Measurements from ENCODE around the gene ANKRD13B. TPM values are rescaled to one million over a fixed set of nuclear protein-coding genes. Genes with fewer than 3 reads are reported as not detected.
"Not testable (repeated sequence)": the region's sequence is repeated elsewhere in the genome, so short reads cannot be mapped to it uniquely, and the experiment has no call there.

Gene ANKRD13B
- total and polyA plus RNA-seq, 2 of the 13 experiments (the other 11 are each of a cell fraction or from before 2014, with no cell fraction given), result 1.7 to 1.8 TPM

DNA sequence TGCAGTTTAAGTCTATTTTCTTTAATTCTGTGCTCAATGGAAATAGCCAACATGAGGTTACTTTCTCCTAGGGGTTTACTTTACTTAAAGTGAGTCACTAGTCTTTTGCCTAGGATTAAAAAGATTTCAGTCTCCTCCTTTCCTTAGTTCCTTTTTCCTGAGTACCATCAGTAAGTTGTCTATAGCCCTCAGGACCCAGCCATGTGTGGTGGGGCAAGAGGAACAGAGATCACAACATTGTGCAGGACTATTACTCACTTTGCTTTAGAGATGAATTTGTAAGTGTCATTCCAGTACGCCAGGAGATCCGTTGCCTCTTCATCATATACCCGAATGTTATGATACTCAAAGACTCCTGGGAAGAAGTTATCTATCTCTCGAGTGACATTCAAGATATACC, 57.5 kb downstream of the ANKRD13B start (continued):
- TF ChIP-seq BRD4 (CRISPR knock-in tag; IDR thresholded peaks at IDR 0.05) (no peak), NR2F6 (IDR thresholded peaks at IDR 0.05) (no peak), NR2F6 (CRISPR knock-in tag; IDR thresholded peaks at IDR 0.05) (no peak), ZNF10 (CRISPR knock-in tag; IDR thresholded peaks at IDR 0.05; ENCODE audit: borderline replicate concordance, low read depth) (no peak), ZC3H13 (CRISPR knock-in tag; IDR thresholded peaks at IDR 0.05) (no peak), ZNF788 (CRISPR knock-in tag; IDR thresholded peaks at IDR 0.05; ENCODE audit: borderline replicate concordance) (no peak), MLLT10 (CRISPR knock-in tag; IDR thresholded peaks at IDR 0.05) (no peak), FOXP1 (IDR thresholded peaks at IDR 0.05) (no peak), FOXP1 (CRISPR knock-in tag; IDR thresholded peaks at IDR 0.05) (no peak), HNF1B (CRISPR knock-in tag; IDR thresholded peaks at IDR 0.05) (no peak), ZNF24 (IDR thresholded peaks at IDR 0.05) (no peak), ZNF317 (CRISPR knock-in tag; IDR thresholded peaks at IDR 0.05) (no peak), HDAC6 (IDR thresholded peaks at IDR 0.05; ENCODE audit: low read depth, low read length) (no peak)
- TF ChIP-seq, protein P1, sequence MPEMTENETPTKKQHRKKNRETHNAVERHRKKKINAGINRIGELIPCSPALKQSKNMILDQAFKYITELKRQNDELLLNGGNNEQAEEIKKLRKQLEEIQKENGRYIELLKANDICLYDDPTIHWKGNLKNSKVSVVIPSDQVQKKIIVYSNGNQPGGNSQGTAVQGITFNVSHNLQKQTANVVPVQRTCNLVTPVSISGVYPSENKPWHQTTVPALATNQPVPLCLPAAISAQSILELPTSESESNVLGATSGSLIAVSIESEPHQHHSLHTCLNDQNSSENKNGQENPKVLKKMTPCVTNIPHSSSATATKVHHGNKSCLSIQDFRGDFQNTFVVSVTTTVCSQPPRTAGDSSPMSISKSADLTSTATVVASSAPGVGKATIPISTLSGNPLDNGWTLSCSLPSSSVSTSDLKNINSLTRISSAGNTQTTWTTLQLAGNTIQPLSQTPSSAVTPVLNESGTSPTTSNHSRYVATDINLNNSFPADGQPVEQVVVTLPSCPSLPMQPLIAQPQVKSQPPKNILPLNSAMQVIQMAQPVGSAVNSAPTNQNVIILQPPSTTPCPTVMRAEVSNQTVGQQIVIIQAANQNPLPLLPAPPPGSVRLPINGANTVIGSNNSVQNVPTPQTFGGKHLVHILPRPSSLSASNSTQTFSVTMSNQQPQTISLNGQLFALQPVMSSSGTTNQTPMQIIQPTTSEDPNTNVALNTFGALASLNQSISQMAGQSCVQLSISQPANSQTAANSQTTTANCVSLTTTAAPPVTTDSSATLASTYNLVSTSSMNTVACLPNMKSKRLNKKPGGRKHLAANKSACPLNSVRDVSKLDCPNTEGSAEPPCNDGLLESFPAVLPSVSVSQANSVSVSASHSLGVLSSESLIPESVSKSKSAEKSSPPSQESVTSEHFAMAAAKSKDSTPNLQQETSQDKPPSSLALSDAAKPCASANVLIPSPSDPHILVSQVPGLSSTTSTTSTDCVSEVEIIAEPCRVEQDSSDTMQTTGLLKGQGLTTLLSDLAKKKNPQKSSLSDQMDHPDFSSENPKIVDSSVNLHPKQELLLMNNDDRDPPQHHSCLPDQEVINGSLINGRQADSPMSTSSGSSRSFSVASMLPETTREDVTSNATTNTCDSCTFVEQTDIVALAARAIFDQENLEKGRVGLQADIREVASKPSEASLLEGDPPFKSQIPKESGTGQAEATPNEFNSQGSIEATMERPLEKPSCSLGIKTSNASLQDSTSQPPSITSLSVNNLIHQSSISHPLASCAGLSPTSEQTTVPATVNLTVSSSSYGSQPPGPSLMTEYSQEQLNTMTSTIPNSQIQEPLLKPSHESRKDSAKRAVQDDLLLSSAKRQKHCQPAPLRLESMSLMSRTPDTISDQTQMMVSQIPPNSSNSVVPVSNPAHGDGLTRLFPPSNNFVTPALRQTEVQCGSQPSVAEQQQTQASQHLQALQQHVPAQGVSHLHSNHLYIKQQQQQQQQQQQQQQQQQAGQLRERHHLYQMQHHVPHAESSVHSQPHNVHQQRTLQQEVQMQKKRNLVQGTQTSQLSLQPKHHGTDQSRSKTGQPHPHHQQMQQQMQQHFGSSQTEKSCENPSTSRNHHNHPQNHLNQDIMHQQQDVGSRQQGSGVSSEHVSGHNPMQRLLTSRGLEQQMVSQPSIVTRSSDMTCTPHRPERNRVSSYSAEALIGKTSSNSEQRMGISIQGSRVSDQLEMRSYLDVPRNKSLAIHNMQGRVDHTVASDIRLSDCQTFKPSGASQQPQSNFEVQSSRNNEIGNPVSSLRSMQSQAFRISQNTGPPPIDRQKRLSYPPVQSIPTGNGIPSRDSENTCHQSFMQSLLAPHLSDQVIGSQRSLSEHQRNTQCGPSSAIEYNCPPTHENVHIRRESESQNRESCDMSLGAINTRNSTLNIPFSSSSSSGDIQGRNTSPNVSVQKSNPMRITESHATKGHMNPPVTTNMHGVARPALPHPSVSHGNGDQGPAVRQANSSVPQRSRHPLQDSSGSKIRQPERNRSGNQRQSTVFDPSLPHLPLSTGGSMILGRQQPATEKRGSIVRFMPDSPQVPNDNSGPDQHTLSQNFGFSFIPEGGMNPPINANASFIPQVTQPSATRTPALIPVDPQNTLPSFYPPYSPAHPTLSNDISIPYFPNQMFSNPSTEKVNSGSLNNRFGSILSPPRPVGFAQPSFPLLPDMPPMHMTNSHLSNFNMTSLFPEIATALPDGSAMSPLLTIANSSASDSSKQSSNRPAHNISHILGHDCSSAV (CRISPR knock-in tag; IDR thresholded peaks at IDR 0.05; ENCODE audit: borderline replicate concordance), result no peak

GRCh38 chr17:29651913-29652312, 59.0 kb downstream of the ANKRD13B start:
- FAIRE-seq; H3K36me3 ChIP-seq (replicated peaks in 1 of 2; ENCODE audit: control insufficient read depth in 1 of 2, insufficient read depth in 2 of 2, low read length in 2 of 2); CTCF ChIA-PET (ENCODE audit: low intra/inter-chr PET ratio, low total read pairs); H3K27me3 ChIP-seq (ENCODE audit: control insufficient read depth in 1 of 2, insufficient read depth in 2 of 2, low read length in 2 of 2); DNase-seq (ENCODE audit: low spot score); H3K27ac ChIP-seq (ENCODE audit: extremely low read length, insufficient read depth, low read length); H3K4me1 ChIP-seq (ENCODE audit: insufficient read depth, low read length); H3K4me2 ChIP-seq (ENCODE audit: low read depth, low read length); H3K4me3 ChIP-seq (replicated peaks in 1 of 3; ENCODE audit: insufficient read depth in 1 of 3, low read depth in 2 of 3, low read length in 3 of 3); H2AFZ ChIP-seq (ENCODE audit: low read length); H3K79me2 ChIP-seq (ENCODE audit: insufficient read depth, low read length); H3K9me3 ChIP-seq (ENCODE audit: low read length); in situ Hi-C loops (cut with HindIII; ENCODE audit: extremely low pct_ligation_motif_present, low pct_unique_long_range_greater_than_20kb); ATAC-seq; H3K9ac ChIP-seq (ENCODE audit: insufficient read depth, low read depth, low read length); intact Hi-C loops (cut with micrococcal nuclease; ENCODE audit: unreplicated experiment); H4K20me1 ChIP-seq (ENCODE audit: insufficient read depth, low read length); BruUV-seq (replicated peaks); POLR2A ChIA-PET: not testable (repeated sequence)
- WGBS (ENCODE audit: low lambda C conversion rate), result 90% methylated on average over 7 of the region's 7 CpGs

All from HepG2 (cell line).